Measurements from ENCODE around the gene TAF1B.

The TAF1B gene

GRCh38 chr2:9982891-9983290 is 139.6 kb downstream of the TAF1B start:
- DNase-seq (ENCODE audit: low read depth in 2 of 2, low spot score in 1 of 2) = no peak

GRCh38 chr2:9983401-9984216 is 140.3 kb downstream of the TAF1B start:
- no peak for DNase-seq (ENCODE audit: low read depth in 2 of 2, low spot score in 1 of 2)

Data from stimulated activated CD8-positive, alpha-beta memory T cell treated with anti-CD3 and anti-CD28 coated beads, Interleukin-4, amount 100 ng/mL, for 4 hours (primary cell).